CD4-positive, alpha-beta T cell treated with Interleukin-6 at 100 ng/mL for 8 hours (primary cell): ENCODE results near the gene RDX.
"Not testable (repeated sequence)": the region's sequence is repeated elsewhere in the genome, so short reads cannot be mapped to it uniquely, and the experiment has no call there.

Experiments used
- DNase-seq: peaks from one replicate; pipeline ENCODE4 v3.0.0-alpha.2; 2020; ENCODE audit warnings: mixed read lengths, low spot score

The RDX gene

GRCh38 chr11:110272919-110273318 is 23.5 kb downstream of the RDX start:
- DNase-seq: no peak

GRCh38 chr11:110269996-110270395 is 26.4 kb downstream of the RDX start:
- no peak for DNase-seq

- DNase-seq: no peak
Measured at GRCh38 chr11:110268441-110268840, 28.0 kb downstream of the RDX start.

- no peak for DNase-seq
Measured at GRCh38 chr11:110262072-110262403, 34.4 kb downstream of the RDX start.

GRCh38 chr11:110261195-110262071 is 35.0 kb downstream of the RDX start:
- DNase-seq: no peak

GRCh38 chr11:110253525-110253924 is 42.9 kb downstream of the RDX start:
- no peak for DNase-seq

- no peak for DNase-seq
Measured at GRCh38 chr11:110251836-110252235, 44.6 kb downstream of the RDX start.

- no peak for DNase-seq
Measured at GRCh38 chr11:110250168-110250567, 46.2 kb downstream of the RDX start.

- no peak for DNase-seq
Measured at GRCh38 chr11:110249766-110250165, 46.6 kb downstream of the RDX start.

GRCh38 chr11:110249066-110249465 is 47.3 kb downstream of the RDX start:
- no peak for DNase-seq

GRCh38 chr11:110243791-110244190 is 52.6 kb downstream of the RDX start:
- no peak for DNase-seq

GRCh38 chr11:110242746-110243145 is 53.7 kb downstream of the RDX start:
- DNase-seq: no peak

- no peak for DNase-seq
Measured at GRCh38 chr11:110242188-110242587, 54.2 kb downstream of the RDX start.

- no peak for DNase-seq
Measured at GRCh38 chr11:110235966-110236365, 60.4 kb downstream of the RDX start.

- DNase-seq: no peak
Measured at GRCh38 chr11:110230377-110230776, 66.0 kb downstream of the RDX start.

- no peak for DNase-seq
Measured at GRCh38 chr11:110219006-110219785, 77.2 kb downstream of the RDX start.

GRCh38 chr11:110217936-110218335 is 78.5 kb downstream of the RDX start:
- DNase-seq: no peak

GRCh38 chr11:110217223-110217877 is 79.1 kb downstream of the RDX start:
- DNase-seq: no peak

GRCh38 chr11:110209313-110209694 is 87.1 kb downstream of the RDX start:
- DNase-seq: not testable (repeated sequence)

- DNase-seq: not testable (repeated sequence)
Measured at GRCh38 chr11:110208678-110209312, 87.6 kb downstream of the RDX start.

- no peak for DNase-seq
Measured at GRCh38 chr11:110207123-110207522, 89.3 kb downstream of the RDX start.

GRCh38 chr11:110200836-110201235 is 95.6 kb downstream of the RDX start:
- DNase-seq: no peak
